ENCODE measurements around the gene UBA1.

The UBA1 gene

GRCh38 chrX:47209508-47210238 lies 16.0 kb downstream of the UBA1 start:
- Histone ChIP-seq H3K36me3 (ENCODE audit: control insufficient read depth in 4 of 4, insufficient read depth in 4 of 4, low read length in 3 of 4) (peaks cover 20 to 93% (median 80%) of the 10 kb centered on the region in 4 experiments), H3K27ac (ENCODE audit: insufficient read depth in 1 of 2, low read depth in 1 of 2, low read length in 2 of 2, poor library complexity in 1 of 2, severe bottlenecking in 2 of 2) (no peak overlapping the region), H3K27me3 (replicated peaks in 2 of 5; ENCODE audit: control insufficient read depth in 4 of 5, insufficient read depth in 5 of 5, low read length in 4 of 5) (peaks cover 0 to 10% (median 0%) of the 10 kb centered on the region in 5 experiments), H3K4me3 (ENCODE audit: control insufficient read depth in 1 of 7, extremely low read depth in 1 of 7, insufficient read depth in 4 of 7, low read depth in 2 of 7, low read length in 6 of 7) (no peak overlapping the region), H3K4me1 (ENCODE audit: control extremely low read depth in 1 of 4, control insufficient read depth in 4 of 4, insufficient read depth in 4 of 4, low read length in 3 of 4) (no peaks in the 10 kb centered on the region), H3K9me3 (ENCODE audit: control extremely low read depth in 1 of 5, control insufficient read depth in 4 of 5, insufficient read depth in 2 of 5, low read depth in 1 of 5, low read length in 4 of 5) (no peaks in the 10 kb centered on the region)
- POLR2A ChIA-PET: no interaction called here
- CTCF ChIA-PET: no interaction called here
- 98% methylated on average over 16 of the region's 16 CpGs for WGBS (ENCODE audit: insufficient coverage)
- DNase-seq: no peak

- peaks cover 0 to 10% (median 0%) of the 10 kb centered on the region in 5 experiments for H3K27me3 ChIP-seq (replicated peaks in 2 of 5; ENCODE audit: control insufficient read depth in 4 of 5, insufficient read depth in 5 of 5, low read length in 4 of 5)
- H3K27ac ChIP-seq (ENCODE audit: insufficient read depth in 1 of 2, low read depth in 1 of 2, low read length in 2 of 2, poor library complexity in 1 of 2, severe bottlenecking in 2 of 2): no peak overlapping the region
- no peak for DNase-seq
- POLR2A ChIA-PET: no interaction called here
- H3K4me1 ChIP-seq (ENCODE audit: control extremely low read depth in 1 of 4, control insufficient read depth in 4 of 4, insufficient read depth in 4 of 4, low read length in 3 of 4): no peaks in the 10 kb centered on the region
- no peak overlapping the region for H3K4me3 ChIP-seq (ENCODE audit: control insufficient read depth in 1 of 7, extremely low read depth in 1 of 7, insufficient read depth in 4 of 7, low read depth in 2 of 7, low read length in 6 of 7)
- CTCF ChIA-PET: no interaction called here
- 99% methylated on average over 13 of the region's 15 CpGs for WGBS (ENCODE audit: insufficient coverage)
- H3K9me3 ChIP-seq (ENCODE audit: control extremely low read depth in 1 of 5, control insufficient read depth in 4 of 5, insufficient read depth in 2 of 5, low read depth in 1 of 5, low read length in 4 of 5): no peaks in the 10 kb centered on the region
- H3K36me3 ChIP-seq (ENCODE audit: control insufficient read depth in 4 of 4, insufficient read depth in 4 of 4, low read length in 3 of 4): peaks cover 19 to 91% (median 75%) of the 10 kb centered on the region in 4 experiments
Measured at GRCh38 chrX:47210661-47211425, 17.2 kb downstream of the UBA1 start.

- Histone ChIP-seq H3K27ac (ENCODE audit: insufficient read depth in 1 of 2, low read depth in 1 of 2, low read length in 2 of 2, poor library complexity in 1 of 2, severe bottlenecking in 2 of 2) (no peak overlapping the region), H3K4me3 (ENCODE audit: control insufficient read depth in 1 of 7, extremely low read depth in 1 of 7, insufficient read depth in 4 of 7, low read depth in 2 of 7, low read length in 6 of 7) (no peak overlapping the region), H3K4me1 (ENCODE audit: control extremely low read depth in 1 of 4, control insufficient read depth in 4 of 4, insufficient read depth in 4 of 4, low read length in 3 of 4) (peaks cover 4 to 11% (median 10%) of the 10 kb centered on the region in 4 experiments), H3K27me3 (replicated peaks in 2 of 5; ENCODE audit: control insufficient read depth in 4 of 5, insufficient read depth in 5 of 5, low read length in 4 of 5) (peaks cover 0 to 10% (median 0%) of the 10 kb centered on the region in 5 experiments), H3K36me3 (ENCODE audit: control insufficient read depth in 4 of 4, insufficient read depth in 4 of 4, low read length in 3 of 4) (peaks cover 13 to 82% (median 64%) of the 10 kb centered on the region in 4 experiments), H3K9me3 (ENCODE audit: control extremely low read depth in 1 of 5, control insufficient read depth in 4 of 5, insufficient read depth in 2 of 5, low read depth in 1 of 5, low read length in 4 of 5) (no peaks in the 10 kb centered on the region)
- no peak for DNase-seq
- 100% methylated on average over 11 of the region's 12 CpGs for WGBS (ENCODE audit: insufficient coverage)
- ChIA-PET POLR2A (no interaction called here), CTCF (interaction anchor here (1.6 kb wide), 1 partner anchor 11 kb away, joined by 7 read pairs; no protein-coding TSS in a partner anchor)
Measured at GRCh38 chrX:47212381-47213293, 19.0 kb downstream of the UBA1 start.

GRCh38 chrX:47214435-47215077 lies 20.9 kb downstream of the UBA1 start:
- peaks cover 4 to 18% (median 16%) of the 10 kb centered on the region in 4 experiments for H3K4me1 ChIP-seq (ENCODE audit: control extremely low read depth in 1 of 4, control insufficient read depth in 4 of 4, insufficient read depth in 4 of 4, low read length in 3 of 4)
- H3K27ac ChIP-seq (ENCODE audit: insufficient read depth in 1 of 2, low read depth in 1 of 2, low read length in 2 of 2, poor library complexity in 1 of 2, severe bottlenecking in 2 of 2): no peak overlapping the region
- peaks cover 10 to 67% (median 50%) of the 10 kb centered on the region in 4 experiments for H3K36me3 ChIP-seq (ENCODE audit: control insufficient read depth in 4 of 4, insufficient read depth in 4 of 4, low read length in 3 of 4)
- H3K4me3 ChIP-seq (ENCODE audit: control insufficient read depth in 1 of 7, extremely low read depth in 1 of 7, insufficient read depth in 4 of 7, low read depth in 2 of 7, low read length in 6 of 7): no peak overlapping the region
- POLR2A ChIA-PET: no interaction called here
- peaks cover 0 to 3% (median 0%) of the 10 kb centered on the region in 5 experiments for H3K27me3 ChIP-seq (replicated peaks in 2 of 5; ENCODE audit: control insufficient read depth in 4 of 5, insufficient read depth in 5 of 5, low read length in 4 of 5)
- WGBS (ENCODE audit: insufficient coverage): 97% methylated on average over 11 of the region's 20 CpGs
- DNase-seq: no peak
- no peaks in the 10 kb centered on the region for H3K9me3 ChIP-seq (ENCODE audit: control extremely low read depth in 1 of 5, control insufficient read depth in 4 of 5, insufficient read depth in 2 of 5, low read depth in 1 of 5, low read length in 4 of 5)
- CTCF ChIA-PET: interaction anchor here (0.7 kb wide), 1 partner anchor 13 kb away, joined by 3 read pairs; no protein-coding TSS in a partner anchor

GRCh38 chrX:47215291-47215900 lies 21.8 kb downstream of the UBA1 start:
- Histone ChIP-seq H3K27ac (ENCODE audit: insufficient read depth in 1 of 2, low read depth in 1 of 2, low read length in 2 of 2, poor library complexity in 1 of 2, severe bottlenecking in 2 of 2) (no peak overlapping the region), H3K4me3 (ENCODE audit: control insufficient read depth in 1 of 7, extremely low read depth in 1 of 7, insufficient read depth in 4 of 7, low read depth in 2 of 7, low read length in 6 of 7) (no peak overlapping the region), H3K4me1 (ENCODE audit: control extremely low read depth in 1 of 4, control insufficient read depth in 4 of 4, insufficient read depth in 4 of 4, low read length in 3 of 4) (peaks cover 4 to 26% (median 25%) of the 10 kb centered on the region in 4 experiments), H3K27me3 (replicated peaks in 2 of 5; ENCODE audit: control insufficient read depth in 4 of 5, insufficient read depth in 5 of 5, low read length in 4 of 5) (peaks cover 0 to 3% (median 0%) of the 10 kb centered on the region in 5 experiments), H3K9me3 (ENCODE audit: control extremely low read depth in 1 of 5, control insufficient read depth in 4 of 5, insufficient read depth in 2 of 5, low read depth in 1 of 5, low read length in 4 of 5) (no peaks in the 10 kb centered on the region), H3K36me3 (ENCODE audit: control insufficient read depth in 4 of 4, insufficient read depth in 4 of 4, low read length in 3 of 4) (peaks cover 9 to 59% (median 42%) of the 10 kb centered on the region in 4 experiments)
- WGBS (ENCODE audit: insufficient coverage): 97% methylated on average over 12 of the region's 12 CpGs
- no peak for DNase-seq
- POLR2A ChIA-PET: no interaction called here
- CTCF ChIA-PET: interaction anchor here (0.7 kb wide), 1 partner anchor 13 kb away, joined by 3 read pairs; no protein-coding TSS in a partner anchor

- Histone ChIP-seq H3K36me3 (ENCODE audit: control insufficient read depth in 4 of 4, insufficient read depth in 4 of 4, low read length in 3 of 4) (peaks cover 8 to 57% (median 32%) of the 10 kb centered on the region in 4 experiments), H3K4me3 (ENCODE audit: control insufficient read depth in 1 of 7, extremely low read depth in 1 of 7, insufficient read depth in 4 of 7, low read depth in 2 of 7, low read length in 6 of 7) (no peak overlapping the region), H3K9me3 (ENCODE audit: control extremely low read depth in 1 of 5, control insufficient read depth in 4 of 5, insufficient read depth in 2 of 5, low read depth in 1 of 5, low read length in 4 of 5) (no peaks in the 10 kb centered on the region), H3K27me3 (replicated peaks in 2 of 5; ENCODE audit: control insufficient read depth in 4 of 5, insufficient read depth in 5 of 5, low read length in 4 of 5) (peaks cover 0 to under 1% (median 0%) of the 10 kb centered on the region in 5 experiments), H3K27ac (ENCODE audit: insufficient read depth in 1 of 2, low read depth in 1 of 2, low read length in 2 of 2, poor library complexity in 1 of 2, severe bottlenecking in 2 of 2) (no peak overlapping the region), H3K4me1 (ENCODE audit: control extremely low read depth in 1 of 4, control insufficient read depth in 4 of 4, insufficient read depth in 4 of 4, low read length in 3 of 4) (peaks cover 4 to 33% (median 31%) of the 10 kb centered on the region in 4 experiments)
- no peak for DNase-seq
- 97% methylated on average over 8 of the region's 8 CpGs for WGBS (ENCODE audit: insufficient coverage)
- ChIA-PET CTCF (no interaction called here), POLR2A (no interaction called here)
Measured at GRCh38 chrX:47216393-47216925, 22.8 kb downstream of the UBA1 start.

All from common myeloid progenitor, CD34-positive (primary cell).